PFSK-1 (cell line): ENCODE data around the gene DAB1.

Experiments used
- FOXP2 ChIP-seq: optimal IDR thresholded peaks from 2 replicates; pipeline ENCODE3; 2011; ENCODE audit warnings: borderline replicate concordance, control low read depth, inconsistent platforms; ENCODE audit not compliant: insufficient read depth; ENCODE audit errors: extremely low read length, extremely low read depth
- POLR2AphosphoS5 ChIP-seq: IDR thresholded peaks from 2 replicates; pipeline ENCODE4 v1.6.1; 2012; ENCODE audit warnings: low read depth, mild to moderate bottlenecking, control low read depth, low read length, moderate library complexity
- SIN3A ChIP-seq: IDR thresholded peaks from 2 replicates; pipeline ENCODE4 v1.6.1; 2012; ENCODE audit warnings: mild to moderate bottlenecking, low read length, moderate library complexity, borderline replicate concordance; ENCODE audit not compliant: insufficient read depth
- TAF1 ChIP-seq: IDR thresholded peaks from 2 replicates; pipeline ENCODE4 v1.6.1; 2012; ENCODE audit warnings: low read length, control low read depth, borderline replicate concordance; ENCODE audit not compliant: insufficient read depth
- TF ChIP-seq, protein P1 (sequence below), 2 experiments: IDR thresholded peaks; 2 replicates each; pipeline versions ENCODE4 v1.6.1 to v1.8.0; 2011 to 2012; ENCODE audit warnings: low read depth in 2 of 2, low read length in 2 of 2, control low read depth in 1 of 2, inconsistent platforms in 1 of 2, mild to moderate bottlenecking in 1 of 2, moderate library complexity in 1 of 2; ENCODE audit not compliant: insufficient read depth in 1 of 2

DAB1 gene

DNA sequence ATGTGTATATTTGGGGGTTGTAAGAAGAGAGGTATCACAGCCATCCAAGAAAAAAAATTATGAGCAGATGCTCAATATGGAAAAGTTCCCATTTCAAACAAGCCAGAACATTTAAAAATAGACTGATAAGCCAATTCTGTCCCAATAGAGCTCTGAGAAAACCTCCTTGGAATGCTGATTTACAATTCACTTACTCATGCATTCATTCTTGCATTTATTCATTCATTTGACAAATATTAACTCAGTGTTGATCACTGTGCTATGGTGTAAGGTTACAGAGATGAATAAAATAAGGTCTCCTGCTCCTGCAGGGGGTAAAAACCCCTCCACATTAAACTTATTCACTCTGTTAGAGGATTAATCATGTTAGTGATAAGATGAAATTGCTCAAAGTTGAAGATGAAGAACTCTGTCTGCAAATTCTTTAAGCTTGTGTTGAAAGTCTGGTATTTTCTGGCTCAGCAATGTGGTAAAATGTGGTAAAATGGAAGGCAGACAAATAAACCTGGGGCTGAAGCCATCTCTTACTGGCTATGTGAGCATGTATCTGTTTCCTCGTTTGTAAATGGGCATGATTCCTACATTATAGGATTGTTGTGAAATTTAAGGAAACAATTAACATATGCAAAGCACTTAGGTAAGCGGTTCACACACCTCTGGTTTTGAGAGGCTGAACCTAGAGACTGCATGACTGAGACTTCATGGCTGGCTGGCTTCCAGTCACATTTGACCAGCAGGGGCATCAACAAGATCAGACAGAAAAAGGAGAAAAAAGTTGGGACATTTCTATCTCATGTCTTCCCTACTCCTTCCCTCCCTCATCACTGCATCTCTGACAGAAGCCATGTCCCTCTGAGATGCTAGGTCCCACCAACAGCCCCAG lies 45.0 kb upstream of the DAB1 start:
- no peak for TF ChIP-seq SIN3A
- TF ChIP-seq, protein P1, sequence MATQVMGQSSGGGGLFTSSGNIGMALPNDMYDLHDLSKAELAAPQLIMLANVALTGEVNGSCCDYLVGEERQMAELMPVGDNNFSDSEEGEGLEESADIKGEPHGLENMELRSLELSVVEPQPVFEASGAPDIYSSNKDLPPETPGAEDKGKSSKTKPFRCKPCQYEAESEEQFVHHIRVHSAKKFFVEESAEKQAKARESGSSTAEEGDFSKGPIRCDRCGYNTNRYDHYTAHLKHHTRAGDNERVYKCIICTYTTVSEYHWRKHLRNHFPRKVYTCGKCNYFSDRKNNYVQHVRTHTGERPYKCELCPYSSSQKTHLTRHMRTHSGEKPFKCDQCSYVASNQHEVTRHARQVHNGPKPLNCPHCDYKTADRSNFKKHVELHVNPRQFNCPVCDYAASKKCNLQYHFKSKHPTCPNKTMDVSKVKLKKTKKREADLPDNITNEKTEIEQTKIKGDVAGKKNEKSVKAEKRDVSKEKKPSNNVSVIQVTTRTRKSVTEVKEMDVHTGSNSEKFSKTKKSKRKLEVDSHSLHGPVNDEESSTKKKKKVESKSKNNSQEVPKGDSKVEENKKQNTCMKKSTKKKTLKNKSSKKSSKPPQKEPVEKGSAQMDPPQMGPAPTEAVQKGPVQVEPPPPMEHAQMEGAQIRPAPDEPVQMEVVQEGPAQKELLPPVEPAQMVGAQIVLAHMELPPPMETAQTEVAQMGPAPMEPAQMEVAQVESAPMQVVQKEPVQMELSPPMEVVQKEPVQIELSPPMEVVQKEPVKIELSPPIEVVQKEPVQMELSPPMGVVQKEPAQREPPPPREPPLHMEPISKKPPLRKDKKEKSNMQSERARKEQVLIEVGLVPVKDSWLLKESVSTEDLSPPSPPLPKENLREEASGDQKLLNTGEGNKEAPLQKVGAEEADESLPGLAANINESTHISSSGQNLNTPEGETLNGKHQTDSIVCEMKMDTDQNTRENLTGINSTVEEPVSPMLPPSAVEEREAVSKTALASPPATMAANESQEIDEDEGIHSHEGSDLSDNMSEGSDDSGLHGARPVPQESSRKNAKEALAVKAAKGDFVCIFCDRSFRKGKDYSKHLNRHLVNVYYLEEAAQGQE (IDR thresholded peaks at IDR 0.05; ENCODE audit: insufficient read depth in 1 of 2, low read depth in 2 of 2, low read length in 2 of 2), result no peak
- TF ChIP-seq TAF1, result no peak
- TF ChIP-seq FOXP2, result no peak
- TF ChIP-seq POLR2AphosphoS5, result no peak

- TF ChIP-seq FOXP2, result no peak
- no peak for TF ChIP-seq TAF1
- TF ChIP-seq POLR2AphosphoS5, result no peak
- no peak for TF ChIP-seq SIN3A
- TF ChIP-seq, protein P1 (IDR thresholded peaks at IDR 0.05; ENCODE audit: insufficient read depth in 1 of 2, low read depth in 2 of 2, low read length in 2 of 2), result no peak
Observed at GRCh38 chr1:57467830-57468229, 44.0 kb upstream of the DAB1 start.

- TF ChIP-seq FOXP2 (no peak), SIN3A (no peak), TAF1 (no peak), POLR2AphosphoS5 (no peak)
- TF ChIP-seq, protein P1 (IDR thresholded peaks at IDR 0.05; ENCODE audit: insufficient read depth in 1 of 2, low read depth in 2 of 2, low read length in 2 of 2), result no peak
Observed at GRCh38 chr1:57464756-57465155, 40.9 kb upstream of the DAB1 start.

- TF ChIP-seq TAF1 (no peak), FOXP2 (no peak), SIN3A (no peak), POLR2AphosphoS5 (no peak)
- TF ChIP-seq, protein P1 (IDR thresholded peaks at IDR 0.05; ENCODE audit: insufficient read depth in 1 of 2, low read depth in 2 of 2, low read length in 2 of 2), result no peak
Observed at GRCh38 chr1:57463343-57463742, 39.5 kb upstream of the DAB1 start.

- no peak for TF ChIP-seq TAF1
- no peak for TF ChIP-seq SIN3A
- no peak for TF ChIP-seq POLR2AphosphoS5
- no peak for TF ChIP-seq FOXP2
- TF ChIP-seq, protein P1 (IDR thresholded peaks at IDR 0.05; ENCODE audit: insufficient read depth in 1 of 2, low read depth in 2 of 2, low read length in 2 of 2), result no peak
Observed at GRCh38 chr1:57461405-57461804, 37.5 kb upstream of the DAB1 start.
